Small intestine (tissue), 7 donors: ENCODE measurements around the gene GPR176. TPM values are rescaled to one million over a fixed set of nuclear protein-coding genes. Genes with fewer than 3 reads are reported as not detected.
A peak's percentile ranks its signal among the peaks of the same experiment; 100 is the strongest.

Source experiments
- DNase-seq, 2 donors: peaks; one replicate each; pipeline versions ENCODE4 v3.0.0 to v3.0.0-alpha.2; 2013
- FAIRE-seq: peaks from 2 replicates; lab custom pipeline; 2012; peaks lifted over from hg19 to GRCh38; lab: Jason Lieb, UNC
- H3K27ac ChIP-seq, 3 donors: one replicate each; pipeline ENCODE4 v1.5.1; 2013; ENCODE audit warnings: low read length in 2 of 3, mild to moderate bottlenecking in 2 of 3, control low read depth in 1 of 3, inconsistent platforms in 1 of 3, low read depth in 1 of 3, moderate library complexity in 1 of 3
- H3K27me3 ChIP-seq, 3 donors: one replicate each; pipeline ENCODE4 v1.6.1; 2013; ENCODE audit warnings: low read length in 3 of 3, inconsistent platforms in 1 of 3; ENCODE audit not compliant: control insufficient read depth in 3 of 3, insufficient read depth in 3 of 3
- H3K36me3 ChIP-seq, 3 donors: one replicate each; pipeline ENCODE4 v1.6.1; 2013; ENCODE audit warnings: low read length in 3 of 3, inconsistent platforms in 1 of 3, low read depth in 1 of 3, mild to moderate bottlenecking in 1 of 3, moderate library complexity in 1 of 3; ENCODE audit not compliant: control insufficient read depth in 3 of 3, insufficient read depth in 2 of 3
- H3K4me1 ChIP-seq, 3 donors: one replicate each; pipeline ENCODE4 v1.6.1; 2013; ENCODE audit warnings: low read length in 2 of 3, inconsistent platforms in 1 of 3, low read depth in 1 of 3, mild to moderate bottlenecking in 1 of 3, moderate library complexity in 1 of 3; ENCODE audit not compliant: control insufficient read depth in 3 of 3, insufficient read depth in 2 of 3
- H3K4me3 ChIP-seq, 3 donors: one replicate each; pipeline ENCODE4 v1.5.1; 2013; ENCODE audit warnings: low read length in 3 of 3, control low read depth in 1 of 3, inconsistent platforms in 1 of 3, low read depth in 1 of 3, mild to moderate bottlenecking in 1 of 3, moderate library complexity in 1 of 3
- H3K9me3 ChIP-seq, 2 donors: one replicate each; pipeline ENCODE4 v1.6.1; 2013; ENCODE audit warnings: low read depth in 1 of 2, low read length in 1 of 2; ENCODE audit not compliant: control insufficient read depth in 2 of 2, insufficient read depth in 1 of 2
- WGBS, 3 donors: extraction: QIAGEN DNeasy Blood & Tissue Kit; methylation state at CpG; one replicate each; pipeline ENCODE4 v1.1.7; 2013; 5-methylcytosine and 5-hydroxymethylcytosine counted together
- polyA plus RNA-seq, 4 donors: library from polyadenylated mRNA; stranded (reverse) in 3 of 4; unstranded in 1 of 4; fragments of 200-250 nt in 3 of 4; fragments of 120-200 nt in 1 of 4; gene quantifications; one replicate each; pipeline versions ENCODE4 v1.2.1 to v1.2.3, GENCODE V29; 2013
- donor health status: healthy with polysubstance abuse.
- donor health status: control.
- donor health status: control.
- donor health status: Bipolar disorder and iron deficiency.
- donor health status: healthy.

Gene GPR176
- polyA plus RNA-seq, 4 donors = 0.54 to 3.3 (median 0.87) TPM; not detected in 1

GRCh38 chr15:39794954-39795353 is 125.1 kb downstream of the GPR176 start:
- DNase-seq (peak in 1 of 2 donors; percentile 76), FAIRE-seq (no peak)
- WGBS, 3 donors = 65 to 83% (median 65%) methylated on average over 3 of the region's 3 CpGs
- no peaks in the 10 kb centered on the region for H3K27me3 ChIP-seq
- no peaks in the 10 kb centered on the region for H3K4me1 ChIP-seq
- no peak overlapping the region for H3K27ac ChIP-seq
- H3K4me3 ChIP-seq = no peak overlapping the region
- H3K36me3 ChIP-seq = no peaks in the 10 kb centered on the region
- H3K9me3 ChIP-seq = no peaks in the 10 kb centered on the region

- FAIRE-seq (no peak), DNase-seq (no peak)
- Histone ChIP-seq H3K4me1 (no peaks in the 10 kb centered on the region), H3K36me3 (no peaks in the 10 kb centered on the region), H3K4me3 (no peak overlapping the region), H3K27ac (no peak overlapping the region), H3K27me3 (no peaks in the 10 kb centered on the region), H3K9me3 (no peaks in the 10 kb centered on the region)
- WGBS, 3 donors = 86 to 94% (median 92%) methylated on average over 4 of the region's 4 CpGs
These were observed 126.1 kb downstream of the GPR176 start for GRCh38 chr15:39793923-39794322.

- DNase-seq = no peak
- no peak overlapping the region for H3K4me3 ChIP-seq
- no peak overlapping the region for H3K27ac ChIP-seq
- FAIRE-seq = no peak
- no peaks in the 10 kb centered on the region for H3K9me3 ChIP-seq
- no peaks in the 10 kb centered on the region for H3K4me1 ChIP-seq
- no peaks in the 10 kb centered on the region for H3K36me3 ChIP-seq
- no peaks in the 10 kb centered on the region for H3K27me3 ChIP-seq
- WGBS, 3 donors = 30 to 73% (median 58%) methylated on average over 4 of the region's 4 CpGs
These were observed 127.2 kb downstream of the GPR176 start for GRCh38 chr15:39792844-39793335.

GRCh38 chr15:39792025-39792843 is 127.8 kb downstream of the GPR176 start:
- no peak for DNase-seq
- Histone ChIP-seq H3K4me3 (no peak overlapping the region), H3K9me3 (no peaks in the 10 kb centered on the region), H3K27ac (no peak overlapping the region), H3K36me3 (no peaks in the 10 kb centered on the region), H3K4me1 (peaks cover 0 to 2% (median 0%) of the 10 kb centered on the region in 3 donors), H3K27me3 (no peaks in the 10 kb centered on the region)
- 79 to 84% (median 79%) methylated on average over 5 of the region's 5 CpGs for WGBS, 3 donors
- no peak for FAIRE-seq

- Histone ChIP-seq H3K4me3 (no peak overlapping the region), H3K27ac (no peak overlapping the region), H3K9me3 (no peaks in the 10 kb centered on the region), H3K4me1 (peaks cover 0 to 2% (median 0%) of the 10 kb centered on the region in 3 donors), H3K36me3 (no peaks in the 10 kb centered on the region), H3K27me3 (no peaks in the 10 kb centered on the region)
- no peak for DNase-seq
- no peak for FAIRE-seq
- whole genome bisulfite sequencing, 3 donors = 71 to 81% (median 77%) methylated on average over 4 of the region's 4 CpGs
These were observed 130.3 kb downstream of the GPR176 start for GRCh38 chr15:39789736-39790135.

- WGBS, 3 donors = 75 to 84% (median 75%) methylated on average over 3 of the region's 3 CpGs
- Histone ChIP-seq H3K4me1 (peaks cover 0 to 2% (median 0%) of the 10 kb centered on the region in 3 donors), H3K27ac (no peak overlapping the region), H3K9me3 (no peaks in the 10 kb centered on the region), H3K36me3 (no peaks in the 10 kb centered on the region), H3K27me3 (no peaks in the 10 kb centered on the region), H3K4me3 (no peak overlapping the region)
- no peak for FAIRE-seq
- no peak for DNase-seq
These were observed 131.1 kb downstream of the GPR176 start for GRCh38 chr15:39788800-39789565.

GRCh38 chr15:39788108-39788507 is 132.0 kb downstream of the GPR176 start:
- peaks cover 2 to 3% (median 3%) of the 10 kb centered on the region in 3 donors for H3K4me1 ChIP-seq
- no peak for FAIRE-seq
- WGBS, 3 donors = 50 to 59% (median 59%) methylated on average over 4 of the region's 4 CpGs
- no peaks in the 10 kb centered on the region for H3K27me3 ChIP-seq
- H3K4me3 ChIP-seq = no peak overlapping the region
- no peak for DNase-seq
- no peaks in the 10 kb centered on the region for H3K36me3 ChIP-seq
- H3K9me3 ChIP-seq = no peaks in the 10 kb centered on the region
- H3K27ac ChIP-seq = no peak overlapping the region

- no peak overlapping the region for H3K27ac ChIP-seq
- no peak for DNase-seq
- no peak overlapping the region for H3K4me3 ChIP-seq
- no peaks in the 10 kb centered on the region for H3K9me3 ChIP-seq
- FAIRE-seq = no peak
- 30 to 56% (median 50%) methylated on average over 1 of the region's 1 CpG for WGBS, 3 donors
- H3K4me1 ChIP-seq = peaks cover 2 to 3% (median 3%) of the 10 kb centered on the region in 3 donors
- no peaks in the 10 kb centered on the region for H3K27me3 ChIP-seq
- H3K36me3 ChIP-seq = no peaks in the 10 kb centered on the region
These were observed 132.6 kb downstream of the GPR176 start for GRCh38 chr15:39787479-39787878.
